Esophagus squamous epithelium (tissue), 4 donors: ENCODE results near the gene GRK2.

Experiments
- POLR2A ChIP-seq, 4 donors: fragments of 450-650 bp; IDR thresholded peaks; one replicate each; pipeline ENCODE4 v1.6.1; 2017; ENCODE audit warnings: antibody characterized with exemption in 4 of 4, mild to moderate bottlenecking in 4 of 4, moderate library complexity in 3 of 4
- TF ChIP-seq, protein P1 (sequence below), 6 experiments: fragments of 450-650 bp in 4 of 6; fragments of 200-600 bp in 2 of 6; sonication (generic) in 2 of 6; IDR thresholded peaks; one replicate each; pipeline ENCODE4 v1.5.1; 2016 to 2019; ENCODE audit warnings: antibody characterized with exemption in 6 of 6, mild to moderate bottlenecking in 4 of 6, moderate library complexity in 4 of 6

DNA sequence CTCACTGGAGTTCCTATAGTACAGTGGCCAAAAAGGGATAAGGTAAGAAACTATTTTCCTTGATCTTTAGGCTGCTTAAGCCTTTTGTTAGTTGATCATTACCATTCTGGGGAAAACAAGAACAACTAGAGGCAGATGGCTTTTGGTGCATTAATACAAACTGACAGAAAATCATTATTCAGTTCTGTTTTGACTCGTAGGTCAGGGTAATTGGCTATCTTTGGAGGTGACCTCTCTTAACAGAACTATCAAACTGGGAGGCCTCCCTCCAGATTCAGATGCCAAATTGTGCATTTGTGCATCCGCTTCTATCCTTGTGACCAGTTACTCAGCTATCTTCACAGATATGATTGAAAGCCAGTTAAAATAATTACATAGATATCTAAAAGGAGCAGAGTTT, 23.2 kb upstream of the GRK2 start:
- TF ChIP-seq, protein P1, sequence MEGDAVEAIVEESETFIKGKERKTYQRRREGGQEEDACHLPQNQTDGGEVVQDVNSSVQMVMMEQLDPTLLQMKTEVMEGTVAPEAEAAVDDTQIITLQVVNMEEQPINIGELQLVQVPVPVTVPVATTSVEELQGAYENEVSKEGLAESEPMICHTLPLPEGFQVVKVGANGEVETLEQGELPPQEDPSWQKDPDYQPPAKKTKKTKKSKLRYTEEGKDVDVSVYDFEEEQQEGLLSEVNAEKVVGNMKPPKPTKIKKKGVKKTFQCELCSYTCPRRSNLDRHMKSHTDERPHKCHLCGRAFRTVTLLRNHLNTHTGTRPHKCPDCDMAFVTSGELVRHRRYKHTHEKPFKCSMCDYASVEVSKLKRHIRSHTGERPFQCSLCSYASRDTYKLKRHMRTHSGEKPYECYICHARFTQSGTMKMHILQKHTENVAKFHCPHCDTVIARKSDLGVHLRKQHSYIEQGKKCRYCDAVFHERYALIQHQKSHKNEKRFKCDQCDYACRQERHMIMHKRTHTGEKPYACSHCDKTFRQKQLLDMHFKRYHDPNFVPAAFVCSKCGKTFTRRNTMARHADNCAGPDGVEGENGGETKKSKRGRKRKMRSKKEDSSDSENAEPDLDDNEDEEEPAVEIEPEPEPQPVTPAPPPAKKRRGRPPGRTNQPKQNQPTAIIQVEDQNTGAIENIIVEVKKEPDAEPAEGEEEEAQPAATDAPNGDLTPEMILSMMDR (IDR thresholded peaks at IDR 0.05) = no peak
- no peak for TF ChIP-seq POLR2A (IDR thresholded peaks at IDR 0.05)
